ENCODE measurements around the gene SYT14.

DNA sequence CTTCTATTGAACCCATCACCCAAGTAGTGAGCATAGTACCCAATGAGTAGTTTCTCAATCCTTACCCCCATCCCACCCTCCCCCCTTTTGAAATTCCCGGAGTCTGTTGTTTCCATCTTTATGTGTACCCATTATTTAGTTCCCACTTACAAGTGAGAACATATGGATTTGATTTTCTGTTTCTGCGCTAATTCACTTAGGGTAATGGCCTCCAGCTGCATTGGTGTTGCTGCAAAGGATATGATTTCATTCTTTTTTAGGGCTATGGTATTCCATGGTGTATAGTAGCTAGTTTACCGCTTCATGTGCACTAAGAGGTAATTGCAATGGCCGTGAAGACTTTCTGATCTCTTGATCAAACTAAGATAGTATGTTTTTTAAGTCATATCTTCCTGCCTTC lies 187.1 kb downstream of the SYT14 start:
- TF ChIP-seq, protein P1, sequence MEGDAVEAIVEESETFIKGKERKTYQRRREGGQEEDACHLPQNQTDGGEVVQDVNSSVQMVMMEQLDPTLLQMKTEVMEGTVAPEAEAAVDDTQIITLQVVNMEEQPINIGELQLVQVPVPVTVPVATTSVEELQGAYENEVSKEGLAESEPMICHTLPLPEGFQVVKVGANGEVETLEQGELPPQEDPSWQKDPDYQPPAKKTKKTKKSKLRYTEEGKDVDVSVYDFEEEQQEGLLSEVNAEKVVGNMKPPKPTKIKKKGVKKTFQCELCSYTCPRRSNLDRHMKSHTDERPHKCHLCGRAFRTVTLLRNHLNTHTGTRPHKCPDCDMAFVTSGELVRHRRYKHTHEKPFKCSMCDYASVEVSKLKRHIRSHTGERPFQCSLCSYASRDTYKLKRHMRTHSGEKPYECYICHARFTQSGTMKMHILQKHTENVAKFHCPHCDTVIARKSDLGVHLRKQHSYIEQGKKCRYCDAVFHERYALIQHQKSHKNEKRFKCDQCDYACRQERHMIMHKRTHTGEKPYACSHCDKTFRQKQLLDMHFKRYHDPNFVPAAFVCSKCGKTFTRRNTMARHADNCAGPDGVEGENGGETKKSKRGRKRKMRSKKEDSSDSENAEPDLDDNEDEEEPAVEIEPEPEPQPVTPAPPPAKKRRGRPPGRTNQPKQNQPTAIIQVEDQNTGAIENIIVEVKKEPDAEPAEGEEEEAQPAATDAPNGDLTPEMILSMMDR (IDR thresholded peaks at IDR 0.05), result no peak
- TF ChIP-seq POLR2A (IDR thresholded peaks at IDR 0.05), result no peak

Measured in heart left ventricle (tissue), 13 donors.